ENCODE results near the gene PSMB3.
"Not testable (repeated sequence)": the region's sequence is repeated elsewhere in the genome, so short reads cannot be mapped to it uniquely, and the experiment has no call there.

PSMB3 gene

DNA sequence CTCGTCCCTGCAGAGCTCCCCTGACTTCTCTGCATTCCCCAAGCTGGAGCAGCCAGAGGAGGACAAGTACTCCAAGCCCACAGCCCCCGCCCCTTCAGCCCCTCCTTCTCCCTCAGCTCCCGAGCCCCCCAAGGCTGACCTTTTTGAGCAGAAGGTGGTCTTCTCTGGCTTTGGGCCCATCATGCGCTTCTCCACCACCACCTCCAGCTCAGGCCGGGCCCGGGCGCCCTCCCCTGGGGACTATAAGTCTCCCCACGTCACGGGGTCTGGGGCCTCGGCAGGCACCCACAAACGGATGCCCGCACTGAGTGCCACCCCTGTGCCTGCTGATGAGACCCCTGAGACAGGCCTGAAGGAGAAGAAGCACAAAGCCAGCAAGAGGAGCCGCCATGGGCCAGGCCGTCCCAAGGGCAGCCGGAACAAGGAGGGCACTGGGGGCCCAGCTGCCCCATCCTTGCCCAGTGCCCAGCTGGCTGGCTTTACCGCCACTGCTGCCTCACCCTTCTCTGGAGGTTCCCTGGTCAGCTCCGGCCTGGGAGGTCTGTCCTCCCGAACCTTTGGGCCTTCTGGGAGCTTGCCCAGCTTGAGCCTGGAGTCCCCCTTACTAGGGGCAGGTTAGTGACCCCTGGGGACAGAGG is 36.1 kb upstream of the PSMB3 start:
- DNase-seq (ENCODE audit: low spot score), result no peak

GRCh38 chr17:38717139-38717745 is 35.3 kb upstream of the PSMB3 start:
- DNase-seq (ENCODE audit: low spot score), result no peak

- DNase-seq (ENCODE audit: low spot score), result no peak
Measured at GRCh38 chr17:38719289-38719942, 33.1 kb upstream of the PSMB3 start.

DNA sequence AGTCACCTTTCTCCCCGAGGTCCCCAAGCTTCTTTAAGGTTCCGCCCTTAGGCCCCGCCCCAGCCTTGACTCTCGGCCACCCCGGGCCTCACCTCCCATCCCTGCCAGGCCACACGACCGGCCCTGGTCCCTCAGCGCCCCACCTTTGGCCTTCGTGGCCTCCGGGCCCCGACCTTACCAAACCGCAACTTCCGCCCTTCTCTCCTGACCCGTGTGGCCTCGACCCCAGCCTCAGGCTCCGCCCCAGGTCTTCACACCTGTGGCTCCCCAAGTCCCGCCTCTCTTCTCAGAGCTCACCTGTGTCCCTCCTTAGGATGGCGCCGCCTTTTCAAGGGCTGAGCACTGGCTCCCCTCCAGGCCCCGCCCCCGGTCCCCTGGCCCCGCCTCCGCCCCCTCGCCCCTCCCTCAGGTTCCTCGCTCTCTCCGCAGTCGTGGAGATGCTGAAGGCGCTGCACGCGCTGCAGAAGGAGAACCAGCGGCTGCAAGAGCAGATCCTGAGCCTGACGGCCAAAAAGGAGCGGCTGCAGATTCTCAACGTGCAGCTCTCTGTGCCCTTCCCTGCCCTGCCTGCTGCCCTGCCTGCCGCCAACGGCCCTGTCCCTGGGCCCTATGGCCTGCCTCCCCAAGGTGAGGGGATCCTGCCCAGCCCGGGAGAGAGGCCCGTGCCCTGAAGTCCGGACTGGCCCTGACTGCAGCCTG is 32.4 kb upstream of the PSMB3 start:
- no peak for DNase-seq (ENCODE audit: low spot score)

DNA sequence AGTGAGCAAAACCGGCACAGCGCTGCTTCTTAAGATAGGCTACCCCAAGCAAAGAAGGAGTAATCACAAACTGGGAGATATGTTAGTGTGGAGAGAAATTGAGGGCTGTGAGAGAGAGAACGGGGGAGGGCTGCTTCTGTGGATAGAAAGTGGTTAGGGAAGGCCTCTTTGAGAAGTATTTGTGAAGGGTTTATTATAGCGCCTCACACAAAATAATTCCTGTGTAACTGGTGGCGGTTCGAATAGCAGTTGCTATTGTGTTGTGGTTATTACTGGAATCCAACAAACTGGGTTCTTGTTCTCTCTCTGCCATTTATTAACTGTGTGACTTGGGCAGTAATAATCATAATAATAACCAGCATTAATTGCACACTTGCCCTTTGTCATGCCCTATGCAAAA is 31.6 kb upstream of the PSMB3 start:
- DNase-seq (ENCODE audit: low spot score), result no peak

GRCh38 chr17:38721802-38722201 is 30.7 kb upstream of the PSMB3 start:
- DNase-seq (ENCODE audit: low spot score), result no peak

DNA sequence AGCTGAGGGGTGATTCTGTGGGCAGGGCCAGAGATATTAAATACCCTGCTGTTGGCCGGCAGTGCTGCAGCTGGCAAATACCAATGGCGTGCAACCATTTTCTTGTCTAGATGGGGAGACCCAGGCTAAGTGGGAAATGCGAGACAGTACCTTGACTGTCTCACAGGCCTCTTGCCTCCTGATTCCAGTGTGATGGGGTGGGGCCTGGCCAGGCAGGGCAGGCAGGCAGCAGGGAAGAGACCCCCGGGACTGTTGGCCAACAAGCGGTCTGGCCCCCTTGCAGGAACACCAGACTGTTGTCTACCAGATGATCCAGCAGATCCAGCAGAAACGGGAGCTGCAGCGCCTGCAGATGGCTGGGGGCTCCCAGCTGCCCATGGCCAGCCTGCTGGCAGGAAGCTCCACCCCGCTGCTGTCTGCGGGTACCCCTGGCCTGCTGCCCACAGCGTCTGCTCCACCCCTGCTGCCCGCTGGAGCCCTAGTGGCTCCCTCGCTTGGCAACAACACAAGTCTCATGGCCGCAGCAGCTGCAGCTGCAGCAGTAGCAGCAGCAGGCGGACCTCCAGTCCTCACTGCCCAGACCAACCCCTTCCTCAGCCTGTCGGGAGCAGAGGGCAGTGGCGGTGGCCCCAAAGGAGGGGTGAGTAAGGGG is 28.1 kb upstream of the PSMB3 start:
- DNase-seq (ENCODE audit: low spot score), result no peak

GRCh38 chr17:38725066-38725465 is 27.5 kb upstream of the PSMB3 start:
- no peak for DNase-seq (ENCODE audit: low spot score)

DNA sequence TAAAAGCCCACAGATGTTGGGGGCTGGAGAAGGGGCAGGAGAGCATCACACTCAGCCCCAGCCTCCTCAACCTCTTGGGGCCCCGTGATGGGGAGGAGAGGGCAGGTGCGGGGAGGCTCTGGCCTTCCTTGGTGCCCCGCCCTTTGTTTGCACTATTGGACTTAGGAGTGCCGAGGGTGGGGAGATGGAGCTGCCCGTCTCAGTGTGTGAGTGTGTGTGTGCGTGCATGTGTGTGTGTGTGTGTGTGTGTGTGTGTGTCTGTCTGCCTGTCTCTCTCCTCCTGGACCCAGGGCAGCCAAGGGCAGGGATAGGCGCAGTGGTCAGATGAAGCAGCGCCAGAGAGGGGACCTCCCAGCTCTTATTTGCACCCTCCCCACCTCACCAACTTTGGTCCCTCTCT is 26.4 kb upstream of the PSMB3 start:
- not testable (repeated sequence) for DNase-seq (ENCODE audit: low spot score)

- no peak for DNase-seq (ENCODE audit: low spot score)
Measured at GRCh38 chr17:38727736-38728135, 24.8 kb upstream of the PSMB3 start.

GRCh38 chr17:38728290-38728831 is 24.2 kb upstream of the PSMB3 start:
- no peak for DNase-seq (ENCODE audit: low spot score)

DNA sequence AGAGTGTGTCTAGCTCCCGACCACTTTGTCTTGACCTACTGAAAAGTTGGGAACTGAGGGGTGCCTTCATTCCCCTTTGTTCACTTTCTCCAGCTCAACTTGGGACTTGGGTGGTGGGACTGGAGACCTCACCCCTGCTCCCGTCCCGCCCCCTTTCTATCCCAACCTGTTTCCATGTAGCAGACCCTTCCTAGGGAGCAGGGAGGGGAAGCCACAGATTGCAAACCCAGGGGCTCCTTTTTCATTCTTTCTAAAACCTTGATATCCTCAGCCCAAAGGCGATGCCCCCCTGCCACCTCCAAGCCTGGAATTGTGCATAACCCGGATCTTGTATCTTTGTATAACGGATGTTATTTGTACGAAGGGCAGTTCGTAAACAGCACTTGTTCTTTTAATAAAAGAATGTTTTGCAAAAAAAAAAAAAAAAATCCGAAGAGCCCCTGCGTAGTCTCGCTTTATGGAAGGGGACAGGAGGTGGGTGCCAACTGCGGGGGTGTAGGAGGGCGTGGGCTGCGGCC is 23.1 kb upstream of the PSMB3 start:
- no peak for DNase-seq (ENCODE audit: low spot score)

GRCh38 chr17:38729886-38730525 is 22.5 kb upstream of the PSMB3 start, which contains the start of gene CISD3:
Gene CISD3, plus strand, starts transcription at chr17:38730341. Its CDS starts 18 bp downstream, at chr17:38730359.
- DNase-seq (ENCODE audit: low spot score), result peak; percentile 87

- peak; percentile 35 for DNase-seq (ENCODE audit: low spot score)
Measured at GRCh38 chr17:38730526-38731379, 21.8 kb upstream of the PSMB3 start.

DNA sequence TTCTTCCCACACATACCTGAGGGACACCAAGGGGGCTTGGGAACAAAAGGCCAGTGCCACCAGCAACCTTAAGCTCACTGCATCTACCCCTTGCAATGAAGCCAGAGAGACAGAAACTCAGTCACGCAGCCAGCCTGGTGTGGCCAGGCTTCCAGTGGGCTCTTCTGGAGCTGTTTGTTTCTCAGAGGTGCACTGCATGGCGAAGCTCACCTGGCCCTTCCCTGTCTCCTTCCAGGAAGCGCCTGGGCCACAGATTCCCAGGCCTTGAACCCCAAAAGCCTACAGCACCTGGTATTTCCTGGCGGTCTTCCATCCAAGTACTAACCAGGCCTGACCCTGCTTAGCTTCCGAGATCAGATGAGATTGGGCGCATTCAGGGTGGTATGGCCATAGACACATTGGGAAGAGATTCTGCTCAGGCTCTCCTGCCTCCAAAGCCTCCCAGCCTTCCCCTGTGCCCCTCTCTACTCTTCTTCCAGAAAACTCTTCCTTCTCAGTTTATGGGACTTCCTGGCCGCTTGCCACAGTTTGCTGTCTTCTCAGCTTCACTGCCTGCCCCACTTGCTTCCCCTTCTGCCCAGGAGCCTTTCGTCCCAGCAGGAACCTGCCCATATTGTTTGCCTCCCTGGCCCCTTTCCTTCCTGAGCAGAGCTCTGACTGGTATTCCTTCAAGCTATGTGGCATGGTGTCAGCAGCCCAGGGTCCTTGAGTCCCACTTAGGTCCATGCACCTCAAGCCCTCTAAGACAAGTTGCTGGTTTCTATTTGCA is 20.8 kb upstream of the PSMB3 start:
- DNase-seq (ENCODE audit: low spot score), result no peak

DNA sequence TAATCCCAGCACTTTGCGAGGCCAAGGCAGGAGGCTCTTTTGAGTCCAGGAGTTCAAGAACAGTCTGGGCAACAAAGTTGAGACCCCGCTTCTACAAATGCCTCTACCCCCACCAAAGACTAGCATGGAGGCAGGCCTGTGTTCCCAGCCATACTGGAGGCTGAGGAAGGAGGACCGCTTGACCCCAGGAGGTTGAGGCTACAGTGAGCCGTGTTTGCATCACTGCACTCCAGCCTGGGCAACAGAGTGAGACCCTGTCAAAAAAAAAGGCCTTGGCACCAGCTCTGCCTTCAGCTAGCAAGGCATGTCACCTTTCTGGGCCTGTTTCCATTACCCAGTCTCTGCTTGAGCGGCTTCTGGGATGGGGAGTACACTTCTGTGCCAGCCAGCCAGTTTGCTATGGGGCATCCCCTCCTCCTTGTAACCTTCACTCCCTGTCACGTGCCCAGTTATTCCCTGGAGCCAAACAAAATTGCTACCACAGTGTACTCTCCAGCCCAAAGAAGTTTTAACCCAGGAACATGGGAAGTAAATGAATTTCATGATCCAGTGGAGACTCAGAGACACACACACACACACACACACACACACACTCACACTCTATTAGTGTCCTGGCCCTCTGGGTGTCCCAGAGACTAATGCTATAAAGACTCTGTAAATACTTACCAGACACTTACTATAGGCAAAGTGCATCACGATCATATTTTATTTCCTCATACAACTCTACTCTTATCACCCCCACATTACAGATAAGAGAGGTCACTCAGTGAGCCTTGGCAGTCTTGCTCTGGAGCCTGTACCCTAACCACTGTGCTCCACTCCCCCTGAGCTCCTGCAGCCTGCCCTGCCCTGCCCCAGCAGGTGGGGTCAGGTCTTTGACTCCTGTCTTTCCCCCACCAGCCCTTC is 19.9 kb upstream of the PSMB3 start:
- DNase-seq (ENCODE audit: low spot score), result no peak

GRCh38 chr17:38733282-38733981 is 19.1 kb upstream of the PSMB3 start:
- DNase-seq (ENCODE audit: low spot score), result no peak
